AG04450 (cell line): Measurements from ENCODE around the gene UFM1. TPM values are rescaled to one million over a fixed set of nuclear protein-coding genes. Genes with fewer than 3 reads are reported as not detected.

Experiments
- CTCF ChIA-PET: fragments of 300-600, 350-600 bp; formaldehyde crosslinking; extraction: SDS; loops from one replicate; lab custom pipeline; 2022; ENCODE audit warnings: antibody characterized with exemption, inconsistent platforms; lab: Charles Lee
- POLR2A ChIA-PET: fragments of 350-600 bp; formaldehyde crosslinking; extraction: SDS; loops from one replicate; lab custom pipeline; 2021; ENCODE audit warnings: antibody characterized with exemption, inconsistent platforms; lab: Yijun Ruan, JAX
- DNase-seq: peaks from one replicate; pipeline ENCODE4 v3.0.0-alpha.2; 2011; ENCODE audit warnings: low read depth, low spot score
- H3K27ac ChIP-seq: one replicate; pipeline ENCODE4 v1.5.1; 2012; ENCODE audit warnings: low read depth, low read length, control low read depth
- H3K27me3 ChIP-seq: one replicate; pipeline ENCODE4 v1.6.0; 2012; ENCODE audit warnings: low read length; ENCODE audit not compliant: control insufficient read depth, insufficient read depth
- H3K4me3 ChIP-seq: 2 replicates; pipeline ENCODE4 v1.5.1; 2011; ENCODE audit warnings: mild to moderate bottlenecking, low read depth, low read length, control low read depth
- H3K9me3 ChIP-seq: 2 replicates; pipeline ENCODE4 v1.5.1; 2012; ENCODE audit warnings: low read length; ENCODE audit not compliant: control insufficient read depth, insufficient read depth
- polyA plus RNA-seq: library from polyadenylated mRNA; depleted of rRNA; stranded (reverse); fragments of >200 nt; gene quantifications from 2 replicates; pipeline ENCODE4 v1.2.3, GENCODE V29; 2011
- TF ChIP-seq, protein P1 (sequence below): IDR thresholded peaks from 2 replicates; pipeline ENCODE4 v1.5.1; 2011; ENCODE audit warnings: low read depth, low read length, control low read depth, inconsistent platforms

The UFM1 gene
- polyA plus RNA-seq, 1 experiment, result 80.1 TPM

DNA sequence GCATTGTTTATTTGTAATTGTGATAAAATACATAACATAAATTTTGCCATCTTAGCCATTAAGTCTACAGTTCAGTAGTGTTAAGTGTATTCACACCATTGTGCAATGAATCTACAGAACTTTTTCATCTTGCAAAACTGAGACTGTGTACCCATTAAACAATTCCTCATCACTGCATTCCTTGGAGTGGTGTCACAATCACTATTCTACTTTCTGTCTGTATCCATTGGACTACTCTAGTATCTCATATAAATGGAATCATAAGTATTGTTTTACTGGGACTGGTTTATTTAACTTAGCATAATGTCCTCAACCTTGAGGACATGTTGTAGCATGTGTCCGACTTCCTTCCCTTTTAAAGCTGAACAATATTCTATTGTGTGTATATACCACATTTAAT lies 36.8 kb downstream of the UFM1 start:
- ChIA-PET POLR2A (no interaction called here), CTCF (no interaction called here)
- Histone ChIP-seq H3K4me3 (no peak overlapping the region), H3K9me3 (no peaks in the 10 kb centered on the region), H3K27ac (no peak overlapping the region), H3K27me3 (no peaks in the 10 kb centered on the region)
- TF ChIP-seq, protein P1, sequence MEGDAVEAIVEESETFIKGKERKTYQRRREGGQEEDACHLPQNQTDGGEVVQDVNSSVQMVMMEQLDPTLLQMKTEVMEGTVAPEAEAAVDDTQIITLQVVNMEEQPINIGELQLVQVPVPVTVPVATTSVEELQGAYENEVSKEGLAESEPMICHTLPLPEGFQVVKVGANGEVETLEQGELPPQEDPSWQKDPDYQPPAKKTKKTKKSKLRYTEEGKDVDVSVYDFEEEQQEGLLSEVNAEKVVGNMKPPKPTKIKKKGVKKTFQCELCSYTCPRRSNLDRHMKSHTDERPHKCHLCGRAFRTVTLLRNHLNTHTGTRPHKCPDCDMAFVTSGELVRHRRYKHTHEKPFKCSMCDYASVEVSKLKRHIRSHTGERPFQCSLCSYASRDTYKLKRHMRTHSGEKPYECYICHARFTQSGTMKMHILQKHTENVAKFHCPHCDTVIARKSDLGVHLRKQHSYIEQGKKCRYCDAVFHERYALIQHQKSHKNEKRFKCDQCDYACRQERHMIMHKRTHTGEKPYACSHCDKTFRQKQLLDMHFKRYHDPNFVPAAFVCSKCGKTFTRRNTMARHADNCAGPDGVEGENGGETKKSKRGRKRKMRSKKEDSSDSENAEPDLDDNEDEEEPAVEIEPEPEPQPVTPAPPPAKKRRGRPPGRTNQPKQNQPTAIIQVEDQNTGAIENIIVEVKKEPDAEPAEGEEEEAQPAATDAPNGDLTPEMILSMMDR, result no peak
- no peak for DNase-seq

DNA sequence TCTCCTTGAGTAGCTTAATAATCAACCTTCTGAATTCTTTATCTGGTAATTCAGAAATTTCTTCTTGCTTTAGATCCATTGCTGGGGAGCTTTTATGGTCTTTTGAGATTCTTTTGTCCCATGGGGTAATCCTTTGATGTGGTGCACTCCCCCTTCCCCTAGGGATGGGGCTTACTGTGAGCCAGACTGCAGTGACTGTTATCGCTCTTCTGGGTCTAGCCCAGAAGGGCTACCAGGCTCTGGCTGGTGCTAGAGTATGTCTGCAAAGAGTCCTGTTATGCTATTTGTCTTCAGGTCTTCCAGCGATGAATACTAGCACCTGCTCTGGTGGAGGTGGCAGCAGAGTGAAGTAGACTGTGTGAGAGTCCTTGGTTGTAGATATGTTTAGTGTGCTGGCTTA lies 41.7 kb downstream of the UFM1 start:
- Histone ChIP-seq H3K27ac (no peak overlapping the region), H3K9me3 (no peaks in the 10 kb centered on the region), H3K4me3 (no peak overlapping the region), H3K27me3 (no peaks in the 10 kb centered on the region)
- no peak for DNase-seq
- CTCF ChIA-PET, result no interaction called here
- POLR2A ChIA-PET, result no interaction called here
- TF ChIP-seq, protein P1, result no peak

DNA sequence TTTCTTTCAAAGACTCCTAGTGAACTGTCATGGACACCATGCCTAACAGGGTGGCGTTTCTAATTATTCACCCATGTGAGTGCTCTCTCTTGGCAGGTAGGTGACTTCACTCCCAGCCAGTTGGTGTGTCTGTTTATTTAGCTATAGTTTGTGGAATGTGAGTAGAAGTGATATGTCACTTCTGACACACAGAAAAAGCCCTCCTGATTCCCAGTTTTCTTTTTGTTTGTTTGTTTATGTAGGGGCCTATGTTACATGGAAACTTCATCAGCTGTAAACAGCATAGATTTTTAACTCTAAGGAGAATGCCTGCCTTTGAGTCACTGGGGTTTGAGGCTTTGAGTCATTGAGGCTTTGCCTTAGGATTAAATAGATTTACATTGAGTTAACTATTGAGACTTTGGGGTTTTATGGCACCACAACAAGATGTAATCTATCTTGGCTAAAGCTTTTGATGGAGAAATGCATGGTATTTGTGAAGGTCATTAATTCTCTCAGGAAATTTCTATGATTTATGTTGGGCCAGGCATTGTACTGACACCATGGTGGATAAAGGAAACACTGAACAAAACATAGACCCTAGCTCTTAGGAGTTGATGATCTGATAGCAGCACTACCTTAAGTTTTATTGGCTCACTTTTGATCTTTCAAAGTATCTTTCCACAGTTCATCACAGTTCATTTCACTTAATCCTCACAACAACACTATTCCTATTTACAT lies 45.3 kb downstream of the UFM1 start:
- TF ChIP-seq, protein P1, result no peak
- Histone ChIP-seq H3K9me3 (no peaks in the 10 kb centered on the region), H3K4me3 (no peak overlapping the region), H3K27me3 (no peaks in the 10 kb centered on the region), H3K27ac (no peak overlapping the region)
- CTCF ChIA-PET, result no interaction called here
- no peak for DNase-seq
- POLR2A ChIA-PET, result no interaction called here

DNA sequence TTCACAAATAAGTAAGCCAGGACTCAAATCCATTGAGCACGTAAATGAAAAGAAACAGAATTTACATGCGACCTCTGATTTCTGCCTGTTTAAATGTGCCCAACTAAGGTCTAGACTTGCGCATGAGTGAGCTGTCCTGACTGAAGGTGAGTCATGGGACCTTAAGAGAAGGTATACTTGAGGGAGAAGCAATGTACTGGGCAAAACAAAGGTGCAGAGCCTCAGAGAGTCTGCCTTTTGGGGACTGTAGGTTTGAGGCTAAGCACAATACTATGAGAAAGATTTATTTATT lies 45.8 kb downstream of the UFM1 start:
- TF ChIP-seq, protein P1, result no peak
- Histone ChIP-seq H3K27me3 (no peaks in the 10 kb centered on the region), H3K27ac (no peak overlapping the region), H3K4me3 (no peak overlapping the region), H3K9me3 (no peaks in the 10 kb centered on the region)
- CTCF ChIA-PET, result no interaction called here
- DNase-seq, result no peak
- POLR2A ChIA-PET, result no interaction called here

DNA sequence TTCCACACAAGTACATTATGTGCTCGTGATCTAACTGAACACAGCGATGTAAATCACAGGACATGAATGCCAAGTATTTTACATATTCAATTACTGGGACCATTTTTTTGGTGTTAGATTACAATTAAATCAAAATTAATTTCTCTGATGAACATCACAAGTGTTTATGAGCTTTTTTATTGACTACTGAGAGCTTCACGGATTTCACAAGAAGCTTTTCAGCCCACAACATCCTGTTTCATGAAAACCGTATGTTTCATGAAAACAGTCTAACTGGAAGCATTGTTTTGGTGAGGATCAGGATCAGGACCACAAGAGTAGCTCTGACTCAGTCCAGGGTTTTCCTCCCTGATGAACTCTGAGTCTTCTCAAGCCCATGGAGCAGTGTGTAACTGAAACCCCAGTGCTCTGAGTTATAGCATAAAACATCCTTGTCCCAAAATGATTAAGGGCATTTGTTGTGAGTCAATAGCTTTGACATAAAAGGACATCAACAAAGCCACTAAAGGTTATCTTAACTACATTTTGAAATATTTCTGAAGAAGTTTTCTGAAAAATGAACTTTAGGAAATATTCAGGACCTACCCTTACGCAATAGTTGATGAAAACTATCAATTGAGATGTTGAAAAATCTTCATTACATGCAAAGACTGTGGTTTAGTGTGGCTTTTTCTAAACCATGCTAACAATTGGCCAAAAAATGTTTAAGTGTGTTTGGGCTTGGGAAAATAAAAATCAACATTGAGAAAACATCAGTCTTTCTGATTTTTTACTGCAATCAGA lies 49.3 kb downstream of the UFM1 start:
- no peak for DNase-seq
- ChIA-PET CTCF (no interaction called here), POLR2A (no interaction called here)
- no peak overlapping the region for H3K27ac ChIP-seq
- no peaks in the 10 kb centered on the region for H3K9me3 ChIP-seq
- no peak overlapping the region for H3K4me3 ChIP-seq
- TF ChIP-seq, protein P1, result no peak
- no peaks in the 10 kb centered on the region for H3K27me3 ChIP-seq
